Germinal center (tissue), 1 donor: Measurements from ENCODE around the gene HTRA3.

ENCODE experiments used
- DNase-seq: peaks from one replicate; pipeline ENCODE4 v3.0.0; 2012; ENCODE audit warnings: mixed read lengths, low spot score

Gene HTRA3

GRCh38 chr4:8311101-8312068, 41.8 kb downstream of the HTRA3 start:
- DNase-seq = no peak

GRCh38 chr4:8312069-8312445, 42.5 kb downstream of the HTRA3 start:
- no peak for DNase-seq

GRCh38 chr4:8312976-8313375, 43.4 kb downstream of the HTRA3 start:
- DNase-seq = no peak

GRCh38 chr4:8314691-8315255, 45.2 kb downstream of the HTRA3 start:
- no peak for DNase-seq

GRCh38 chr4:8315435-8316250, 46.1 kb downstream of the HTRA3 start:
- no peak for DNase-seq

- no peak for DNase-seq
Measured at GRCh38 chr4:8316251-8316771, 46.8 kb downstream of the HTRA3 start.

- DNase-seq = no peak
Measured at GRCh38 chr4:8316911-8317351, 47.4 kb downstream of the HTRA3 start.

- DNase-seq = no peak
Measured at GRCh38 chr4:8317474-8317873, 47.9 kb downstream of the HTRA3 start.

- DNase-seq = no peak
Measured at GRCh38 chr4:8318509-8318908, 49.0 kb downstream of the HTRA3 start.

- DNase-seq = no peak
Measured at GRCh38 chr4:8319061-8319460, 49.5 kb downstream of the HTRA3 start.

GRCh38 chr4:8319731-8320385, 50.3 kb downstream of the HTRA3 start:
- no peak for DNase-seq

GRCh38 chr4:8320386-8320750, 50.8 kb downstream of the HTRA3 start:
- no peak for DNase-seq

GRCh38 chr4:8321220-8321619, 51.7 kb downstream of the HTRA3 start:
- no peak for DNase-seq

GRCh38 chr4:8321771-8322170, 52.2 kb downstream of the HTRA3 start:
- no peak for DNase-seq

GRCh38 chr4:8322794-8323704, 53.5 kb downstream of the HTRA3 start:
- no peak for DNase-seq

- no peak for DNase-seq
Measured at GRCh38 chr4:8323947-8324555, 54.5 kb downstream of the HTRA3 start.

- DNase-seq = no peak
Measured at GRCh38 chr4:8324640-8325239, 55.2 kb downstream of the HTRA3 start.

GRCh38 chr4:8325291-8325973, 55.9 kb downstream of the HTRA3 start:
- no peak for DNase-seq

- DNase-seq = no peak
Measured at GRCh38 chr4:8326206-8326605, 56.7 kb downstream of the HTRA3 start.
